Astrocyte of the cerebellum (primary cell): ENCODE data around the gene KCNG2.

Source experiments
- DNase-seq: peaks from one replicate; pipeline ENCODE4 v3.0.0-alpha.2; 2011; ENCODE audit warnings: low read depth
- H3K4me3 ChIP-seq: 2 replicates; pipeline ENCODE4 v1.5.1; 2011; ENCODE audit warnings: mild to moderate bottlenecking, low read depth, low read length, moderate library complexity
- in situ Hi-C: cut with HindIII; loops from 2 replicates; pipeline ENCODE4 v1.10.0; 2017; ENCODE audit warnings: low sequenced_read_pairs
- TF ChIP-seq, protein P1 (sequence below): IDR thresholded peaks from 2 replicates; pipeline ENCODE4 v1.5.1; 2012; ENCODE audit warnings: low read length, low read depth, moderate library complexity, mild to moderate bottlenecking; ENCODE audit errors: missing control alignments

The KCNG2 gene

DNA sequence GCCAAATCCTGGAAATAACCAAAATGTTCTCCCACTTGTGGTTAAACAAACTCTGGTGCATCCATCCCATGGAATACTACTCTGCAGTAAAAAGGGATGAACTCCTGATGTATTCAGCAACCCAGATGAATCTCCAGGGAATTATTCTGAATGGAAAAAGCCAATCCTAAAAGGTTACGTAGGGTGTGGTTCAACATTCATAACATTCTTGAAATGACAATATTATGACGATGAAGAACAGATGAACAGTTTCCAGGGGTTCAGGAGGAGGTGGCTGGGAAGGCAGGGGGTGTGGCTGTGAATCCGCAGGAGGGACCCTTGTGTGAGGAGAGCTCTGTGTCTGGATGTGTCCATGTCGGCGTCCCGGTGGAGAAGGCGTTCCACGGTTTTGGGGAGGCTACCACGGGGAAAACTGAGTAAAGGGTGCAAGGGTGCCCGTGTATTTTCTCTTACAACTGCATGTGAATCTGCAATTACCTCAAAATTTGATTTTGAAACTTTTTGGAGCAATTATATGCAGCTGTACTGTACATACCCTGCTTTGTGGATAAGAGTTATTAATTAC lies 47.3 kb downstream of the KCNG2 start:
- no peak for DNase-seq
- TF ChIP-seq, protein P1, sequence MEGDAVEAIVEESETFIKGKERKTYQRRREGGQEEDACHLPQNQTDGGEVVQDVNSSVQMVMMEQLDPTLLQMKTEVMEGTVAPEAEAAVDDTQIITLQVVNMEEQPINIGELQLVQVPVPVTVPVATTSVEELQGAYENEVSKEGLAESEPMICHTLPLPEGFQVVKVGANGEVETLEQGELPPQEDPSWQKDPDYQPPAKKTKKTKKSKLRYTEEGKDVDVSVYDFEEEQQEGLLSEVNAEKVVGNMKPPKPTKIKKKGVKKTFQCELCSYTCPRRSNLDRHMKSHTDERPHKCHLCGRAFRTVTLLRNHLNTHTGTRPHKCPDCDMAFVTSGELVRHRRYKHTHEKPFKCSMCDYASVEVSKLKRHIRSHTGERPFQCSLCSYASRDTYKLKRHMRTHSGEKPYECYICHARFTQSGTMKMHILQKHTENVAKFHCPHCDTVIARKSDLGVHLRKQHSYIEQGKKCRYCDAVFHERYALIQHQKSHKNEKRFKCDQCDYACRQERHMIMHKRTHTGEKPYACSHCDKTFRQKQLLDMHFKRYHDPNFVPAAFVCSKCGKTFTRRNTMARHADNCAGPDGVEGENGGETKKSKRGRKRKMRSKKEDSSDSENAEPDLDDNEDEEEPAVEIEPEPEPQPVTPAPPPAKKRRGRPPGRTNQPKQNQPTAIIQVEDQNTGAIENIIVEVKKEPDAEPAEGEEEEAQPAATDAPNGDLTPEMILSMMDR = no peak
- H3K4me3 ChIP-seq = no peak overlapping the region
- in situ Hi-C loops = no loop called here

DNA sequence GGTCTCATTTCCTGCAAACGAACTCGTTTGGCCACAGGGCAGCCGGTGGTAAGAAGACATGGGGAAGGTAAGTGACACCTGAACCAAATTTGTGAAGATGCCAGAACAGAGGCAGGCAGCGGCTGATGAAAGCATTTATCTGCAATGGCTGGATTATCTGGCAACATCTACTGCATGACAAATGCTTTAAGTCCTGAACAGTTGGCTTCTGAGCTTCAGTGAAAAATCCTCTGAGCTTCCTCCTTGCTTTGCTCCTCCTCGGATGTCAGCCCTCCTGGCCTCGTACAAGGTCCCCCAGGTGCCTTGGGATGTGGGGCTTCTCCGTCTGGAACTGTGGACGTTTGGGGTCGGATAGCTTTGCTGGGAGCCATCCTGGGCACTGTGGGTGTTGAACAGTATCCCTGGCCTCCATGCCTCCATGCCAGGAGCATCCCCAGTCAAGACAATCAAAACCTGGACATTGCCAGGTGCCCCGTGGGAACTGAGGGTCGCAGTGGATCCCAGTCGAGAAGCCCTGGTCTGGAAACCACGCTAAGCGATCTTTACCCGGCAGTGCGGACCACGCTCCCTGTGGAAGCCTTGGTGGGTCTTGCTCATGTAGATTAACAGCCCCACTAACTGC lies 49.3 kb downstream of the KCNG2 start:
- in situ Hi-C loops = no loop called here
- TF ChIP-seq, protein P1 = no peak
- H3K4me3 ChIP-seq = no peak overlapping the region
- DNase-seq = no peak

DNA sequence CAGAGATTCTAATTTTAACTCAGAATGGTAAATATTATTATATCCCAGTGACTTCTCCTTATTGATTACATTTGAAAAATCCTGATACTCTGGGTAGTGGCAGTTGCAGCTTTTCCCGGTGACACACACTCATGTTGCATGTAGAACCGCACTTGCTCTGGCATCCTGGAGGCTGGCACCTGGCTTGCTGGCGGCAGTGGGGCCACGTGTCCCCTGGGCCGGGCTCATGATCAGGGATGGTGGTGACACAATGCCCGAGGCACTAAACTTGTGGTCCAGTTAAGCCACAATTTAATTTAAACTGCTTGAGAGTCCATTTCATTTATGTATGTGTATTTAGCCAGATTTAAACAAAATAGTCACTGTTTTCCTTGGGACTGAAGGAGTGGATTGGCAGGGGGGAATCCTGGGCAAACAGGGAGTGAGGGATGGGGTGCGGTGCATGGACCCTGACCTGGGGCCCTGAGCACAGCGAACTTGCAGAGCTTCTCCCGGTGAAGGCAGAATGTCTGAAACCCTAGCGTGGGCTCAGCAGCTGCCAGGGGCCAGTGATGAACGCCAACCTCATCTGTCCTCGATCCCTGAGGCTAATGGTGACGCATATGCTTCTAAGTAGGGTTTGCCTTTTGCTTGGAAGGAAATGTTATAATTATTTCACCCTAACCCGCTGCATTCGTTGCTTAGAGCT lies 50.0 kb downstream of the KCNG2 start:
- TF ChIP-seq, protein P1 = no peak
- no peak overlapping the region for H3K4me3 ChIP-seq
- no peak for DNase-seq
- in situ Hi-C loops = no loop called here

DNA sequence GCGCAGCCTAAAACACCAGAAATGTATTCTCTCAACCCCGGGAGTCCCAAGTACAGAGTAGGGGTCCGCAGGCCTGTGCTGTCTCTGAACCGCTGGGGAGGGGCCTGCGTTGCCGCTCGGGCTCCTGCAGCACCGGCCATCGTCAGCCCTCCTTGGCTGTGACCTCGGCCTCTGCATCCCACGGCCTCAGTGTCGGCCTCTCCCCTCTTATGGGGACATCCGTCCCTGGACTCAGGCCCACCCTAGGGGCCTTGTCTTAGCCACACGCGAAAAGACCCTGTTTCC lies 50.5 kb downstream of the KCNG2 start:
- TF ChIP-seq, protein P1 = no peak
- in situ Hi-C loops = no loop called here
- DNase-seq = no peak
- no peak overlapping the region for H3K4me3 ChIP-seq

DNA sequence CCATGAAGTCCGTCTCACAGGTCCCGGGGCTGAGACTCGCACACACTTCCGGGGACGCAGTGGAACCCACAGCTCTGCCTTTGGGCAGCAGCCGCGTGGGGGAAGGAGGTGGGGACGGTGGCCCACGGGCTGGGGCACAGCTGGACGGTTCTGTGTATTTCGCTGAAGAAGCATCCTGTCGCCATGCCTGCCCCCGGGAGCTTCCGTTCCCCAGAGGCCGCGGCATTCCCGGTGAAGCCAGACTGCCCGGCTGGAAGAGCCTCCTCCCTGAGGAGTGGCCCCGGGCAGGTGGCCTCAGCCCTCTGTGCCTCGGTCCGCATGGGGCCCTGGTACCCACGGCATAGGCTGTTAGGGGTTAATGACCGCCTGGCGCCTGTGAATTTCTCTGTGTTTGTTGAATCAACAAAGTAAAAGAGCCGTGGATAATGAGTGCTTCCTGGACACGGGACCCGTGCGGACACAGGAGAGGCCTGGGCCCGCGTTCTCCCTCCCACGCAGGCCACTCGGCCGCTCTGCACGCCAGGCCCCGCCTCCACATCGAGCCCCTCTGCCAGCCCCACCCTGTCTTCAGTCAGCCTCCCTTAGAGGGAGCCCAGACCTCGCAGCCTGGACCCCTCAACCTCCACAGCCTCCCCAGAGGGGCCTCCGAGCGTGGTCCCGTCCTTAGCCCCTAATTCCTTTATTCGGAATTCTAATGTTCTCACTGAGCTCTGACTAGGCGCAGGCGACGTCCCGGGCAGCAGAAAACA lies 51.0 kb downstream of the KCNG2 start:
- in situ Hi-C loops = no loop called here
- TF ChIP-seq, protein P1 = no peak

DNA sequence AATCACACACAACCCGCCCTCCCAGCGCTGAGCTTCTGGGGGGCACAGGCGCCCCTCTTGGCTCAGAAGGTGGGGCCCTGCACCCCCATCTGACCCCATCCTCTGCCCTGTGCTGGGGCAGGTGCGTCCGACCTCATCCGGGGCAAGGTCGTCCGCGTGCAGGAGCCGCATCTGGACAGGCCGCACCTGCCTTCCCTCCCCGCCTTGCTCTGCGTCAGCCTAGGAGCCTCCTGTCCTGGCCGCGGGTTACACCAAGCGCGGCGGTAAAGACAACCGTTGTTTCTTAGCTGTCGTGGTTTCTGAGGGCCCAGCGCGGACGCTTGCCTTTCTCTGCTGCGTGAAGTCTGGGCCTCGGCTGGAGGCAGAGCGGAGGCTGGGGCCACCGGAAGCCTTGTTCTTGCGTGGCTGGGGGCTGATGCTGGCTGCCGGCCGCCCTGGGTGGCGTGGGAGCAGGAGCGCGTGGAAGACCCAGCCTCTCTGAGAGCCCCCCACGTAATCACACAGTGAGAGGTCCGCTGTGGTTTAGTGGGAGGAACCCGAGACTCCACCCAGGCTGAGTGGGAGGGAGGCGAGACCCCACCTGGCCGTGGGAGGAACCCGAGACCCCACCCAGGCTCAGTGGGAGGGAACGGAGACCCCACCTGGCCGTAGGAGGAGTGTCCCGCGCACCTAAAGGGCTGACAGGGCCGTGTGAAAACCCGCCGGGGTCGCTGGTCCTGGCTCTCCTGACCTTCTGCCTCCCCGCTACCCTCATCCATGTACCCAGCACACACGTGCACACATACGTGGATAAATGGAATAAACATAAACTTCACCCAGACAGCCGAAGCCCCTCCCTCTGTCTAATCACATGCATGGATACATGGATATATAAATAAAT lies 51.8 kb downstream of the KCNG2 start:
- DNase-seq = no peak
- no peak overlapping the region for H3K4me3 ChIP-seq
- TF ChIP-seq, protein P1 = no peak
- in situ Hi-C loops = no loop called here

More for the DNA sequence above, 51.0 kb downstream of the KCNG2 start:
- DNase-seq = no peak
- no peak overlapping the region for H3K4me3 ChIP-seq
